ENCODE measurements around the gene PCDH12. TPM values are rescaled to one million over a fixed set of nuclear protein-coding genes. Genes with fewer than 3 reads are reported as not detected.

PCDH12 gene
- total RNA-seq, 2 experiments from 2014 or later: 1.7 to 2.6 TPM

DNA sequence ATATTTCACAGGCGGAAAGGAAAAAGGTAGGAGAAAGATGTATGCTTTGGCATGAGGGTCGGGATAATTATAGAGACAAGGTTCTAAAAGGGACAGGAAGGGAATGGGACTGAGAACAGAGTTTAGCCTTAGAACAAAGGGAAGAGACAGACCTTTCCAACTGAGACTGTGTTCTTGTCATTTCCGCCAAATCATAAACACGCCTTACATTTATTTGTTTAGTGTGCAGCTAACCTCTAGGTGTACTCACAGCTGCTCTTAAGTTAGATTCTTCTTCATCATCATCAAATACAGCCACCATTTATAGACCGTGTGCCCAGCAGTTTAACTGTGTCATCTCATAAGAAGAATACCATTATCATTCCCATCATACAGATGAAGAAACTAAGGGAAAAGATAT, 40.2 kb downstream of the PCDH12 start:
- ChIA-PET POLR2A (no interaction called here), CTCF (interaction anchor here (0.8 kb wide), 1 partner anchor 43 kb away, joined by 4 read pairs; no protein-coding TSS in a partner anchor)
- no peaks in the 10 kb centered on the region for H3K9me3 Mint-ChIP-seq
- intact Hi-C loops (cut with micrococcal nuclease): no loop called here
- no peak for DNase-seq
- no peaks in the 10 kb centered on the region for H3K36me3 Mint-ChIP-seq
- H3K4me3 Mint-ChIP-seq: no peak overlapping the region
- no peak overlapping the region for H3K27ac Mint-ChIP-seq
- H3K4me1 Mint-ChIP-seq (ENCODE audit: low read depth): peaks cover 8% of the 10 kb centered on the region
- H3K27me3 Mint-ChIP-seq: peaks cover 21% of the 10 kb centered on the region

DNA sequence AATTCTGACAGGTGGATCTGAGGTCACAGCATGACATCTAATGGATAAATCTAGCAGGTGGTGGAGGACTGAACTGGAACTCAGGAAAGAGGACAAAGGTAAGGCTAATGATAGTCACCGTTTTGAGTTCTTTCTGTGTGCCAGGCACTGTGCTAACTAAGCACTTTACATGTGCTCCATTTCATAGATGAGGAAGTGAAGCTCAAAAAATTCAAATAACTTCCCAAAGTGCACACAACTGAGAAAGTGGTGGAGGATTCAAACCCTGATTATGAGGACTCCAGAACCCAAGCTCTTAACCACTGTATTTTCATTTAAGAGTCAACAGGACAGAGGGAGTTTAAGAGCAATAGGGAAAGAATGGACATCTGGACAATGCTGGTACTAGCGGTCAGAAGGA, 41.5 kb downstream of the PCDH12 start:
- Mint-ChIP-seq H3K36me3 (no peaks in the 10 kb centered on the region), H3K4me3 (no peak overlapping the region), H3K27me3 (peaks cover 22% of the 10 kb centered on the region), H3K9me3 (no peaks in the 10 kb centered on the region), H3K4me1 (ENCODE audit: low read depth) (peaks cover 8% of the 10 kb centered on the region), H3K27ac (no peak overlapping the region)
- intact Hi-C loops (cut with micrococcal nuclease): no loop called here
- ChIA-PET POLR2A (no interaction called here), CTCF (interaction anchor here (1.0 to 4.3 kb wide), 4 partner anchors 9 to 224 kb away, joined by 3 to 25 read pairs (median 18); no protein-coding TSS in a partner anchor)
- no peak for DNase-seq

DNA sequence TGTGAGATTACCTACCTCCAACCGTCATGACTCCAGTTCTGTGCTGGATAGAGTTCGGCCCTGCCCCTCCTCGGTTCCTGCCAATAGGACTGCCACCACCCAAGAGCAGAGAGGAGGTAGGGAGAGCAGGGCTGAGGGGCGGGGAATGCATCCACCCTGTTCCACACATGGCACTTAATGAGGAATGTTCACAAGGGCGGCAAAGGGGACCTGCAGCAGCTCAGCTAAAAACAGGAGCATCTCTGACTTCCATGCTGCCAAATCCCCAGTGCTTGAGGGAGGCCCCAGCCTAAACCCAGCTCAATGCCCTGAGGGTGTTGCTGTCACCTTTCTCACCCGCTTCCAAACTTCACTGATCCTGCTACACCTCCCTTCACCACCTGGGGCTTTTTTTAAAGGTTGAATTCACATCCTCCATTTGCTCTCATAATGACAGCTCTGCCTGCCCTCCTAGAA, 42.1 kb downstream of the PCDH12 start:
- H3K27me3 Mint-ChIP-seq: peaks cover 22% of the 10 kb centered on the region
- H3K9me3 Mint-ChIP-seq: no peaks in the 10 kb centered on the region
- CTCF ChIA-PET: interaction anchor here (1.0 to 4.3 kb wide), 5 partner anchors 9 to 251 kb away, joined by 3 to 25 read pairs (median 14); no protein-coding TSS in a partner anchor
- no peak for DNase-seq
- intact Hi-C loops (cut with micrococcal nuclease): no loop called here
- H3K4me3 Mint-ChIP-seq: no peak overlapping the region
- no peaks in the 10 kb centered on the region for H3K36me3 Mint-ChIP-seq
- H3K4me1 Mint-ChIP-seq (ENCODE audit: low read depth): peaks cover 8% of the 10 kb centered on the region
- H3K27ac Mint-ChIP-seq: no peak overlapping the region
- POLR2A ChIA-PET: no interaction called here

DNA sequence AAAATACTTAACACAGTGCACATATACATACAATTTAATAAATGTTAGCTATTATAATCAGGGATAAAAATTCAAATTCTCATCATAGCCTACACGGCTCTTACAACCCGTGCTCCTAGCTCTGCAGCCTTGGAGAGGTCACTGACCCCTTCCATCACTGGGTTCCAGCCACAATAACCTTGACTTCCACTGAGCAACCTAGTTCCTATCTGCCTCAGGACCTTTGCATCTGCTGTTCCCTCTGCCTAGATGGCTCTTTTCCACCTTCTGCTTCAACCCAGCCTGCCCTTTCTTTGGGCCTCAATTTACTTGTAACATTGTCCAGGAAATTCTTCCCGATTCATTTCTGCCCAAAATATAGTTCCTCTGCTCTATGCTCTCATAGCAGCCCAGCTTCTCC, 43.2 kb downstream of the PCDH12 start:
- no peak for DNase-seq
- Mint-ChIP-seq H3K9me3 (no peaks in the 10 kb centered on the region), H3K4me1 (ENCODE audit: low read depth) (peaks cover 8% of the 10 kb centered on the region), H3K4me3 (no peak overlapping the region), H3K36me3 (no peaks in the 10 kb centered on the region), H3K27ac (no peak overlapping the region), H3K27me3 (peaks cover 22% of the 10 kb centered on the region)
- ChIA-PET POLR2A (interaction anchor here (1.0 to 1.5 kb wide), 2 partner anchors 8 to 55 kb away, joined by 3 to 4 read pairs; partner anchors contain the start of gene RNF14), CTCF (interaction anchor here (0.6 to 4.3 kb wide), 4 partner anchors 34 to 1334 kb away, joined by 3 to 25 read pairs (median 13); no protein-coding TSS in a partner anchor)
- intact Hi-C loops (cut with micrococcal nuclease): no loop called here

DNA sequence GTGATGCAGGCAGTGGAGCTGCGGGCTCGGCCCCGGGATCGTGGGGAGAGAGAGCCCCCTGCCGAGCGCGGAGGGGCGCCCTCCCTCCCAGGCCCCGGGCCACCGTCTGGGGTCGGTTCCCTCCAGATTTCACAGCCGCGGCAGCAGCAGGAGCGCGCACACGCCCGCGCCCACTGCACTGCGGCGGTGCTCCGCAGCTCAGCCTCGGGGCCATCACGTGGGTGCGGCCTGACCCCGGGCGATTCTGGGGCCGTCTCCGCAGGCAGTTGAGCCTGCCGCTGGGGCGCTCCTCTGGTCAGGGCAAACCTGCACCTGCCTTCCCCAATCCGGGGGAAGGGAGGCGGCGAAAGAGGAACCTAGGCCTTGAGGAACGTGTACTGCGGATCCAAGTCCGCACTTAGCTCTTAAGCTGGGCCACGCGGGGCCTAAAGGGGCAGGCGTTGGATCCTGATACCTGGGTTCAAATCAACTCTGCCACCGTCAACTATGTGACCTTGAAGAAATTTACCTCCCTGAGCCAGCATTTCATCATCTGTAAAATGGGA, 43.7 kb downstream of the PCDH12 start:
- ChIA-PET POLR2A (interaction anchor here (1.0 to 1.5 kb wide), 2 partner anchors 8 to 55 kb away, joined by 3 to 4 read pairs; partner anchors contain the start of gene RNF14), CTCF (interaction anchor here (2.0 to 4.3 kb wide), 3 partner anchors 34 to 222 kb away, joined by 8 to 25 read pairs (median 22); no protein-coding TSS in a partner anchor)
- Mint-ChIP-seq H3K9me3 (no peaks in the 10 kb centered on the region), H3K4me3 (no peak overlapping the region), H3K27ac (no peak overlapping the region), H3K4me1 (ENCODE audit: low read depth) (peaks cover 8% of the 10 kb centered on the region), H3K27me3 (peaks cover 22% of the 10 kb centered on the region), H3K36me3 (no peaks in the 10 kb centered on the region)
- peak; percentile 25 for DNase-seq
- intact Hi-C loops (cut with micrococcal nuclease): no loop called here

DNA sequence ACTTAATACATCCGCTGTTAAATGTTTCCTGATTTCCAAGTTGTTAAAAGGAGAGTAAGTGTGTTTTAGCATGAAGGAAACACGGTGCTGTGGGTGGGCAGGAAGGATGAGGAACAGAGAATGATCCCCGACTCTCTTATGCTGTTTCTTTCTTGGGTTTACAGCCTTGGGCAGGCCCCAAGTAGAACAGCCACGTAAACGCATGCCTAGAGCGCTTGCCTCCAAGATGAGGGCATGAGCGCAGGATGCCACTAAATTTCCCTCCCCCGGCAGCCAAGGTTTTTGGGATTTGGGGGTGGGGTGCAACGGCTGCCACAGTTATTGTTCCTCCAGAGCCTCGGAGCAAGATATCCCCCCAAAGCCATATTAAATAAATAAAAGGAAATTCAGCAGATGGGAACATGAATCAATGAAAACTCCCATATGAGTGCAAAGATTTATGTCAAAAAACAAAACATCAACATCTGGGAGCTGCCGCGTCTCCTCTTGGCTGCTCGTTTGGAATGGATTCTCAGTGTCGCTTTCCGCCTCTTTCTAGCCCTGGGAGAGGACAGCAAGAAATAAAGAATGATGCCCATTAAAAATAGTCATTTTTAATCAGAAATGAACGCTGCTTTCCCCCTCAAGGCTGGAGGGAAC, 44.3 kb downstream of the PCDH12 start:
- no peak for DNase-seq
- Mint-ChIP-seq H3K27me3 (peaks cover 22% of the 10 kb centered on the region), H3K4me3 (no peak overlapping the region), H3K27ac (no peak overlapping the region), H3K4me1 (ENCODE audit: low read depth) (peaks cover 9% of the 10 kb centered on the region), H3K36me3 (no peaks in the 10 kb centered on the region), H3K9me3 (no peaks in the 10 kb centered on the region)
- intact Hi-C loops (cut with micrococcal nuclease): no loop called here
- POLR2A ChIA-PET: interaction anchor here (1.0 to 1.5 kb wide), 2 partner anchors 9 to 56 kb away, joined by 3 to 4 read pairs; partner anchors contain the start of gene RNF14
- CTCF ChIA-PET: interaction anchor here (2.0 to 4.3 kb wide), 3 partner anchors 33 to 221 kb away, joined by 8 to 25 read pairs (median 22); no protein-coding TSS in a partner anchor

DNA sequence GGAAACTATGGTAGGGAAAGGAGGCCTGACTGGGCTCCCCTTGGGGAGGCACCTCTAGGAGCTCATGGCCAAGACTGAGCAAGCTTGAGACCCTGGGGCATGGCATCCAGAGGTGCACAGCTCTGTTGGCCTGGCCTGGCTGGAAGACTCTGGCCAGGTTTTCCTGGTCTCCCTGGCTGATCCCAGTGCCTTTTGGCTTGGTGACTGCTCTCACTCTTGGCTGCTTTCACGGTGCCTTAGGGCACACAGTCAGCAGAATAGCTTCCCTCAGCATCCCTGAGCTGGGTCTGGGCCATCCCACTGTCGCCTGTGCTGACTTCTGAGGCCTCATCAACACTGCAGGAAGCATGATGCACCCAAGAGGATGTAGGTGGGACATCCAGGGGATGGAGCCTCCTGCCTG, 47.7 kb downstream of the PCDH12 start:
- POLR2A ChIA-PET: no interaction called here
- H3K27ac Mint-ChIP-seq: no peak overlapping the region
- no peak overlapping the region for H3K4me3 Mint-ChIP-seq
- peaks cover 18% of the 10 kb centered on the region for H3K27me3 Mint-ChIP-seq
- H3K9me3 Mint-ChIP-seq: no peaks in the 10 kb centered on the region
- no peak for DNase-seq
- CTCF ChIA-PET: interaction anchor here (1.0 kb wide), 1 partner anchor 31 kb away, joined by 3 read pairs; no protein-coding TSS in a partner anchor
- no peaks in the 10 kb centered on the region for H3K36me3 Mint-ChIP-seq
- intact Hi-C loops (cut with micrococcal nuclease): no loop called here
- peaks cover 10% of the 10 kb centered on the region for H3K4me1 Mint-ChIP-seq (ENCODE audit: low read depth)

DNA sequence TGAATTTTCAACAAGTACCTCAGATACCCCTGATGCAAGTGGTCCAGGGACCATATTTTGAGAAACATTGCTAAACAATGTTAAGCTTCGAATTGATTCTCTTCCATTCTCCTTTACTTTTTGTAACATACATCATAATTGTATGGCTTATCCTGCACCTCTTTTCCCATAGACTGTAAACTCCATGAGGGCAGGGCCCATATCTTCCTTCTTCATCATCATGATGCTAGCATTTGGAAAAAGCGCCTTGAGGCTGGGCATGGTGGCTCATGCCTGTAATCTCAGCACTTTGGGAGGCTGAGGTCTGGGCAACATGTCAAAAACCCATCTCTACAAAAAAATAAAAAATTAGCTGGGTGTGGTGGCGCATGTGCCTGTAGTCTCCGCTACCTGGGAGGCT, 48.8 kb downstream of the PCDH12 start:
- Mint-ChIP-seq H3K4me3 (no peak overlapping the region), H3K9me3 (no peaks in the 10 kb centered on the region), H3K36me3 (no peaks in the 10 kb centered on the region), H3K27me3 (peaks cover 12% of the 10 kb centered on the region), H3K4me1 (ENCODE audit: low read depth) (peaks cover 10% of the 10 kb centered on the region), H3K27ac (no peak overlapping the region)
- ChIA-PET CTCF (no interaction called here), POLR2A (no interaction called here)
- intact Hi-C loops (cut with micrococcal nuclease): no loop called here
- no peak for DNase-seq

DNA sequence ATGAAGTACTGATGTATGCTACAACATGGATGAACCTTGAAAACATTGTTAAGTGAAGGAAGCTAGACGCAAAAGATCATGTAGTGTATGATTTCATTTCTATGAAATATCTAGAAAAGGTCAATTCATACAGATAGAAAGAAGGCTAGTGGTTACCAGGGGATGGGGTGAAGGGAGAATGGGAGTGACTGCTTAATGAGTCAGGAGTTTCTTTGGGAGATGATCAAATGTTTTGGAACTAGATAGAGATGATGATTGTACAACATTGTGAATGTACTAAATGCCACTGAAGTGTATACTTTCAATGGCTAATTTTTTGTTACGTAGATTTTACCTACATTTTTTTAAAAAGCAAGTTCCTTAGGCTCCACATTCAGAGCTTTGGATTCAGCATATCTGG, 49.2 kb downstream of the PCDH12 start:
- Mint-ChIP-seq H3K4me3 (no peak overlapping the region), H3K27me3 (peaks cover 10% of the 10 kb centered on the region), H3K27ac (no peak overlapping the region), H3K9me3 (no peaks in the 10 kb centered on the region), H3K4me1 (ENCODE audit: low read depth) (peaks cover 7% of the 10 kb centered on the region), H3K36me3 (no peaks in the 10 kb centered on the region)
- ChIA-PET CTCF (interaction anchor here (0.5 kb wide), 1 partner anchor 57 kb away, joined by 3 read pairs; no protein-coding TSS in a partner anchor), POLR2A (no interaction called here)
- intact Hi-C loops (cut with micrococcal nuclease): no loop called here
- DNase-seq: no peak

DNA sequence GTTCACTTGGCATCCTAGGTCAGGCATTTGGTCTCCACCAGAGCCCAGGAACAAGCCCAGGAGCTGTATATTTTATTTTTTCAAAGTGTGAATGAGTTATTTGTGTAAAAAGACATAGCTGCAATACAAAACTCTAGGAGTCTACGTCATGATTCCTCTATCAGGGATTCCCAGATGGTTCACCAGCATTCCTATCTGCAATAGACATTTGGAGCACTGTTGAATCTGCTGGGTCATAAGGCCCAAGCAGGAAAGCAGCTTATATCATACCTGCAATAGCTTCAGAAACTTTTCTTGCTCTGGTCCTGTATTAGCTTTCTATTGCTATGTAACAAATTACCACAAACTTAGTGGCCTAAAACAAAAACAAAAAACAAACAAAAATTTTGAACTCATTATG, 51.0 kb downstream of the PCDH12 start:
- intact Hi-C loops (cut with micrococcal nuclease): no loop called here
- no peak for DNase-seq
- Mint-ChIP-seq H3K27ac (no peak overlapping the region), H3K4me1 (ENCODE audit: low read depth) (peaks cover 2% of the 10 kb centered on the region), H3K27me3 (no peaks in the 10 kb centered on the region), H3K9me3 (no peaks in the 10 kb centered on the region), H3K4me3 (no peak overlapping the region), H3K36me3 (no peaks in the 10 kb centered on the region)
- CTCF ChIA-PET: interaction anchor here (0.7 to 3.3 kb wide), 6 partner anchors 10 to 242 kb away, joined by 3 to 8 read pairs (median 4); no protein-coding TSS in a partner anchor
- POLR2A ChIA-PET: interaction anchor here (1.2 kb wide), 1 partner anchor 16 kb away, joined by 3 read pairs; the partner anchor contains the start of gene DELE1

DNA sequence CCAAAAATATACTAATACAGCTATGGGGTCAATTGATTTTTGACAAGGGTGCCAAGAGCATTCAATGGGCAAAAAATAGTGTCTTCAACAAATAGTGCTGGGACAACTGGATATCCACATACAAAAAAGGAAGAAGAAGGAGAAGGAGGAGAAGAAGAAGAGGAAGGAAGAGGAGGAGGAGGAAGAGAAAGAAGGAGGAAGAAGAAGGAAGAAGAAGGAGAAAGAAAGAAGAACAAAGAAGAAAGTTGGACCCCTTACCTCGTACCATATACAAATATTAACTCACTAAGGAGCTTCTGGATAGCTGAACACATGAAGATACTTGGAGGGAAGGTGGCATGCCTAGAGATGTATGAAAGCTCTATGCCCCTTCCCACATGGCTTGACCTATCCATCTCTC, 51.5 kb downstream of the PCDH12 start:
- Mint-ChIP-seq H3K4me3 (no peak overlapping the region), H3K9me3 (no peaks in the 10 kb centered on the region), H3K27ac (no peak overlapping the region), H3K27me3 (peaks cover 2% of the 10 kb centered on the region), H3K36me3 (no peaks in the 10 kb centered on the region), H3K4me1 (ENCODE audit: low read depth) (peaks cover 2% of the 10 kb centered on the region)
- no peak for DNase-seq
- intact Hi-C loops (cut with micrococcal nuclease): no loop called here
- ChIA-PET CTCF (interaction anchor here (0.7 to 3.3 kb wide), 6 partner anchors 10 to 241 kb away, joined by 3 to 8 read pairs (median 4); no protein-coding TSS in a partner anchor), POLR2A (interaction anchor here (1.2 kb wide), 1 partner anchor 17 kb away, joined by 3 read pairs; the partner anchor contains the start of gene DELE1)

DNA sequence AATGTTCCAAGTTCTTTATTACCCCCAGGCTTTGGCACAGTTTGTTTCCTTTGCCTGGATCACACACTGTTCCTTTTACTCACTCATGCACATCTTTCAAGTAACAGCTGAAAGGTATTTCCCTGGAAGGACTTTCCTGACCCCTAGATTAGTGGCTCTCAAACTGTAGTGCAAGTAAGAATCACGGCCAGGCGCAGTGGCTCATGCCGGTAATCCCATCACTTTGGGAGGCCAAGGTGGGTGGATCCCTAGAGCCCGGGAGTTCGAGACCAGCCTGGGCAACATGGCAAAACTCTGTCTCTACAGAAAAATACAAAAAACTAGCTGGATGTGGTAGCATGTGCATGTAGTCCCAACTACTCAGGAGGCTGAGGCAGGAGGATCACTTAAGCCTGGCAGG, 53.5 kb downstream of the PCDH12 start:
- no peak for DNase-seq
- no peaks in the 10 kb centered on the region for H3K36me3 Mint-ChIP-seq
- no peak overlapping the region for H3K27ac Mint-ChIP-seq
- intact Hi-C loops (cut with micrococcal nuclease): no loop called here
- peaks cover 2% of the 10 kb centered on the region for H3K4me1 Mint-ChIP-seq (ENCODE audit: low read depth)
- peaks cover 4% of the 10 kb centered on the region for H3K27me3 Mint-ChIP-seq
- CTCF ChIA-PET: interaction anchor here (0.6 kb wide), 1 partner anchor 715 kb away, joined by 5 read pairs; no protein-coding TSS in a partner anchor
- no peak overlapping the region for H3K4me3 Mint-ChIP-seq
- no peaks in the 10 kb centered on the region for H3K9me3 Mint-ChIP-seq
- POLR2A ChIA-PET: no interaction called here

Measured in activated CD4-positive, alpha-beta memory T cell treated with anti-CD3 and anti-CD28 coated beads for 36 hours (primary cell).